Esophagus (tissue), 2 donors: ENCODE data around the gene WAC. TPM values are rescaled to one million over a fixed set of nuclear protein-coding genes. Genes with fewer than 3 reads are reported as not detected.
"Not testable (repeated sequence)": the region's sequence is repeated elsewhere in the genome, so short reads cannot be mapped to it uniquely, and the experiment has no call there.

ENCODE experiments used
- H3K27ac ChIP-seq, 2 donors: one replicate each; pipeline ENCODE4 v1.5.1; 2013; ENCODE audit warnings: low read depth in 2 of 2, mild to moderate bottlenecking in 2 of 2, inconsistent platforms in 1 of 2, low read length in 1 of 2, moderate library complexity in 1 of 2
- H3K27me3 ChIP-seq, 2 donors: one replicate each; pipeline ENCODE4 v1.6.1; 2013; ENCODE audit warnings: low read length in 2 of 2, control low read depth in 1 of 2, mild to moderate bottlenecking in 1 of 2; ENCODE audit not compliant: insufficient read depth in 2 of 2, control insufficient read depth in 1 of 2
- H3K36me3 ChIP-seq, 2 donors: one replicate each; pipeline ENCODE4 v1.6.1; 2013; ENCODE audit warnings: low read length in 1 of 2; ENCODE audit not compliant: control insufficient read depth in 2 of 2, insufficient read depth in 2 of 2
- H3K4me1 ChIP-seq, 2 donors: one replicate each; pipeline ENCODE4 v1.6.1; 2013; ENCODE audit warnings: low read length in 1 of 2; ENCODE audit not compliant: control insufficient read depth in 2 of 2, insufficient read depth in 2 of 2
- H3K4me3 ChIP-seq, 2 donors: one replicate each; pipeline ENCODE4 v1.5.1; 2013; ENCODE audit warnings: low read length in 2 of 2, mild to moderate bottlenecking in 2 of 2, low read depth in 1 of 2, moderate library complexity in 1 of 2
- H3K9me3 ChIP-seq, 2 donors: one replicate each; pipeline ENCODE4 v1.6.1; 2013; ENCODE audit warnings: mild to moderate bottlenecking in 2 of 2, low read depth in 1 of 2, low read length in 1 of 2, moderate library complexity in 1 of 2; ENCODE audit not compliant: control insufficient read depth in 2 of 2, insufficient read depth in 1 of 2
- WGBS, 2 donors: extraction: QIAGEN DNeasy Blood & Tissue Kit; methylation state at CpG; one replicate each; pipeline ENCODE4 v1.1.7; 2013; 5-methylcytosine and 5-hydroxymethylcytosine counted together
- polyA plus RNA-seq, 2 donors: library from polyadenylated mRNA; stranded (reverse); fragments of 200-250 nt; gene quantifications; one replicate each; pipeline ENCODE4 v1.2.3, GENCODE V29; 2013
- donor health status: healthy with polysubstance abuse.
- donor health status: Bipolar disorder and iron deficiency.

The WAC gene
- polyA plus RNA-seq, 2 donors = 20.5 to 33.3 TPM

- WGBS, 2 donors = 61 to 71% methylated on average over 3 of the region's 3 CpGs
- Histone ChIP-seq H3K9me3 (no peaks in the 10 kb centered on the region), H3K36me3 (no peaks in the 10 kb centered on the region), H3K27ac (no peak overlapping the region), H3K4me1 (no peaks in the 10 kb centered on the region), H3K27me3 (no peaks in the 10 kb centered on the region), H3K4me3 (no peak overlapping the region)
Measured at GRCh38 chr10:28497313-28498126, 35.4 kb upstream of the WAC start.

- not testable (repeated sequence) for H3K27me3 ChIP-seq, H3K9me3 ChIP-seq, H3K27ac ChIP-seq, H3K4me1 ChIP-seq, H3K36me3 ChIP-seq, H3K4me3 ChIP-seq
- 44 to 51% methylated on average over 5 of the region's 5 CpGs for WGBS, 2 donors
Measured at GRCh38 chr10:28500203-28500602, 32.7 kb upstream of the WAC start.

- H3K36me3 ChIP-seq = no peaks in the 10 kb centered on the region
- no peaks in the 10 kb centered on the region for H3K9me3 ChIP-seq
- H3K4me1 ChIP-seq = no peaks in the 10 kb centered on the region
- 38 to 46% methylated on average over 3 of the region's 3 CpGs for WGBS, 2 donors
- H3K4me3 ChIP-seq = no peak overlapping the region
- no peaks in the 10 kb centered on the region for H3K27me3 ChIP-seq
- no peak overlapping the region for H3K27ac ChIP-seq
Measured at GRCh38 chr10:28503114-28503513, 29.8 kb upstream of the WAC start.

- Histone ChIP-seq H3K4me1 (no peaks in the 10 kb centered on the region), H3K27me3 (no peaks in the 10 kb centered on the region), H3K9me3 (no peaks in the 10 kb centered on the region), H3K4me3 (no peak overlapping the region), H3K27ac (no peak overlapping the region), H3K36me3 (no peaks in the 10 kb centered on the region)
- 84 to 86% methylated on average over 4 of the region's 4 CpGs for WGBS, 2 donors
Measured at GRCh38 chr10:28505359-28505959, 27.5 kb upstream of the WAC start.

- H3K9me3 ChIP-seq = no peaks in the 10 kb centered on the region
- H3K36me3 ChIP-seq = no peaks in the 10 kb centered on the region
- no peak overlapping the region for H3K27ac ChIP-seq
- 74 to 81% methylated on average over 7 of the region's 7 CpGs for WGBS, 2 donors
- no peak overlapping the region for H3K4me3 ChIP-seq
- no peaks in the 10 kb centered on the region for H3K4me1 ChIP-seq
- no peaks in the 10 kb centered on the region for H3K27me3 ChIP-seq
Measured at GRCh38 chr10:28508304-28508925, 24.5 kb upstream of the WAC start.

- Histone ChIP-seq H3K27ac (no peak overlapping the region), H3K27me3 (no peaks in the 10 kb centered on the region), H3K36me3 (no peaks in the 10 kb centered on the region), H3K4me3 (no peak overlapping the region), H3K9me3 (no peaks in the 10 kb centered on the region), H3K4me1 (no peaks in the 10 kb centered on the region)
- 82 to 83% methylated on average over 3 of the region's 3 CpGs for WGBS, 2 donors
Measured at GRCh38 chr10:28509286-28509685, 23.6 kb upstream of the WAC start.

GRCh38 chr10:28514648-28515047, 18.3 kb upstream of the WAC start:
- no peaks in the 10 kb centered on the region for H3K27me3 ChIP-seq
- no peak overlapping the region for H3K27ac ChIP-seq
- H3K4me3 ChIP-seq = no peak overlapping the region
- H3K4me1 ChIP-seq = no peaks in the 10 kb centered on the region
- H3K9me3 ChIP-seq = no peaks in the 10 kb centered on the region
- WGBS, 2 donors = 88 to 92% methylated on average over 1 of the region's 1 CpG
- H3K36me3 ChIP-seq = no peaks in the 10 kb centered on the region

- H3K4me1 ChIP-seq = no peaks in the 10 kb centered on the region
- no peaks in the 10 kb centered on the region for H3K9me3 ChIP-seq
- H3K27me3 ChIP-seq = no peaks in the 10 kb centered on the region
- H3K4me3 ChIP-seq = no peak overlapping the region
- 95 to 96% methylated on average over 3 of the region's 3 CpGs for WGBS, 2 donors
- H3K27ac ChIP-seq = no peak overlapping the region
- peaks cover 0 to 3% of the 10 kb centered on the region in 2 donors for H3K36me3 ChIP-seq
Measured at GRCh38 chr10:28520346-28520745, 12.6 kb upstream of the WAC start.

GRCh38 chr10:28520828-28521227, 12.1 kb upstream of the WAC start:
- H3K27me3 ChIP-seq, H3K9me3 ChIP-seq, H3K36me3 ChIP-seq, H3K27ac ChIP-seq, H3K4me1 ChIP-seq, H3K4me3 ChIP-seq: not testable (repeated sequence)
- WGBS, 2 donors = 81 to 88% methylated on average over 4 of the region's 4 CpGs
